H54 (cell line): ENCODE results near the gene PRDM5.
A peak's percentile ranks its signal among the peaks of the same experiment; 100 is the strongest.

Experiments
- DNase-seq: peaks from one replicate; pipeline ENCODE4 v3.0.0; 2011; ENCODE audit warnings: low spot score, mixed read lengths; ENCODE audit not compliant: insufficient read length
- FAIRE-seq: peaks from 3 replicates; lab custom pipeline; 2011; peaks lifted over from hg19 to GRCh38; lab: Jason Lieb, UNC
- POLR2A ChIP-seq: IDR thresholded peaks from 2 replicates; pipeline ENCODE4 v1.6.1; 2011; ENCODE audit warnings: low read depth, mild to moderate bottlenecking, low read length

Gene PRDM5

GRCh38 chr4:120808475-120809141, 113.9 kb downstream of the PRDM5 start:
- FAIRE-seq (no peak), DNase-seq (no peak)
- no peak for TF ChIP-seq POLR2A

- FAIRE-seq (no peak), DNase-seq (peak; percentile 3)
- no peak for TF ChIP-seq POLR2A
Measured at GRCh38 chr4:120801137-120801758, 121.3 kb downstream of the PRDM5 start.

GRCh38 chr4:120798570-120798969, 124.0 kb downstream of the PRDM5 start:
- no peak for TF ChIP-seq POLR2A
- no peak for FAIRE-seq
- DNase-seq = no peak

- no peak for DNase-seq
- no peak for FAIRE-seq
- TF ChIP-seq POLR2A = no peak
Measured at GRCh38 chr4:120796271-120796670, 126.3 kb downstream of the PRDM5 start.

- FAIRE-seq (no peak), DNase-seq (no peak)
Measured at GRCh38 chr4:120785202-120785601, 137.3 kb downstream of the PRDM5 start.

GRCh38 chr4:120777459-120777858, 145.1 kb downstream of the PRDM5 start:
- DNase-seq (no peak), FAIRE-seq (no peak)
- TF ChIP-seq POLR2A = no peak

More at GRCh38 chr4:120785202-120785601, 137.3 kb downstream of the PRDM5 start:
- TF ChIP-seq POLR2A = no peak

- TF ChIP-seq POLR2A = no peak
- FAIRE-seq = no peak
- DNase-seq = no peak
Measured at GRCh38 chr4:120775431-120775830, 147.1 kb downstream of the PRDM5 start.

- DNase-seq = no peak
- FAIRE-seq = no peak
- TF ChIP-seq POLR2A = no peak
Measured at GRCh38 chr4:120773641-120774040, 148.9 kb downstream of the PRDM5 start.

GRCh38 chr4:120771907-120772306, 150.6 kb downstream of the PRDM5 start:
- no peak for FAIRE-seq
- no peak for TF ChIP-seq POLR2A
- no peak for DNase-seq

GRCh38 chr4:120770897-120771296, 151.6 kb downstream of the PRDM5 start:
- TF ChIP-seq POLR2A = no peak
- FAIRE-seq (no peak), DNase-seq (no peak)

GRCh38 chr4:120769227-120769626, 153.3 kb downstream of the PRDM5 start:
- FAIRE-seq = no peak
- DNase-seq = peak; percentile 6
- TF ChIP-seq POLR2A = no peak

GRCh38 chr4:120765260-120765680, 157.3 kb downstream of the PRDM5 start:
- no peak for FAIRE-seq
- TF ChIP-seq POLR2A = no peak
- DNase-seq = no peak

GRCh38 chr4:120763650-120764049, 158.9 kb downstream of the PRDM5 start:
- FAIRE-seq (no peak), DNase-seq (no peak)
- no peak for TF ChIP-seq POLR2A

GRCh38 chr4:120761070-120761469, 161.5 kb downstream of the PRDM5 start:
- no peak for TF ChIP-seq POLR2A
- FAIRE-seq (no peak), DNase-seq (no peak)

- no peak for FAIRE-seq
- no peak for DNase-seq
- TF ChIP-seq POLR2A = no peak
Measured at GRCh38 chr4:120760047-120760446, 162.5 kb downstream of the PRDM5 start.
